ENCODE measurements around the gene ZBTB21. TPM values are rescaled to one million over a fixed set of nuclear protein-coding genes. Genes with fewer than 3 reads are reported as not detected.

The ZBTB21 gene
- total RNA-seq, 2 donors from 2014 or later = 35.6 to 43.3 TPM

Other genes with a start within 250 kb of the ZBTB21 start
- under 1 TPM; 0.46 to 0.60 TPM for gene RIPK4, start 243.3 kb downstream of the ZBTB21 start, total RNA-seq
- 10 to 100 TPM; 12.1 to 14.6 TPM for gene PRDM15, start 131.0 kb downstream of the ZBTB21 start, total RNA-seq
- 10 to 100 TPM in 1 of 2 donors, 1 to 10 TPM in 1; 6.9 to 15.1 TPM for gene C2CD2, start 56.3 kb downstream of the ZBTB21 start, total RNA-seq
- under 1 TPM; 0.39 to 0.89 TPM for gene UMODL1, start 61.0 kb upstream of the ZBTB21 start, total RNA-seq
- gene ABCG1, start 208.8 kb upstream of the ZBTB21 start, total RNA-seq = 10 to 100 TPM; 53.1 to 55.5 TPM

Data from activated T-cell treated with anti-CD3 and anti-CD28 coated beads, Interleukin-2, amount 50 U/mL, for 72 hours (primary cell).